NCI-H2081 treated with DMSO at 0.1 percent for 48 hours (cell line): ENCODE data around the gene TRPC3.
"Not testable (repeated sequence)": the region's sequence is repeated elsewhere in the genome, so short reads cannot be mapped to it uniquely, and the experiment has no call there.

ENCODE experiments used
- DNase-seq: peaks from one replicate; lab custom pipeline; 2025; lab: John Stamatoyannopoulos, UW

Gene TRPC3

GRCh38 chr4:121946644-121947043 lies 5.2 kb downstream of the TRPC3 start:
- no peak for DNase-seq

GRCh38 chr4:121943941-121944340 lies 7.9 kb downstream of the TRPC3 start:
- DNase-seq: no peak

GRCh38 chr4:121939690-121940089 lies 12.2 kb downstream of the TRPC3 start:
- DNase-seq: no peak

- no peak for DNase-seq
Measured at GRCh38 chr4:121938282-121939092, 13.4 kb downstream of the TRPC3 start.

GRCh38 chr4:121936101-121936500 lies 15.8 kb downstream of the TRPC3 start:
- no peak for DNase-seq

GRCh38 chr4:121934635-121935034 lies 17.2 kb downstream of the TRPC3 start:
- DNase-seq: no peak

- no peak for DNase-seq
Measured at GRCh38 chr4:121932212-121932974, 19.5 kb downstream of the TRPC3 start.

- no peak for DNase-seq
Measured at GRCh38 chr4:121930304-121930703, 21.6 kb downstream of the TRPC3 start.

GRCh38 chr4:121927948-121928347 lies 23.9 kb downstream of the TRPC3 start:
- no peak for DNase-seq

GRCh38 chr4:121926490-121926889 lies 25.4 kb downstream of the TRPC3 start:
- not testable (repeated sequence) for DNase-seq

- DNase-seq: no peak
Measured at GRCh38 chr4:121923306-121923705, 28.6 kb downstream of the TRPC3 start.

GRCh38 chr4:121913667-121914066 lies 38.2 kb downstream of the TRPC3 start:
- no peak for DNase-seq

- no peak for DNase-seq
Measured at GRCh38 chr4:121908346-121908745, 43.5 kb downstream of the TRPC3 start.

GRCh38 chr4:121900132-121900983 lies 51.5 kb downstream of the TRPC3 start:
- peak; percentile 4 for DNase-seq

GRCh38 chr4:121898150-121898549 lies 53.7 kb downstream of the TRPC3 start:
- no peak for DNase-seq

GRCh38 chr4:121888134-121888533 lies 63.7 kb downstream of the TRPC3 start:
- no peak for DNase-seq

- DNase-seq: no peak
Measured at GRCh38 chr4:121885115-121885514, 66.7 kb downstream of the TRPC3 start.

GRCh38 chr4:121881158-121881557 lies 70.7 kb downstream of the TRPC3 start:
- DNase-seq: no peak

GRCh38 chr4:121879135-121879534 lies 72.7 kb downstream of the TRPC3 start:
- DNase-seq: no peak

GRCh38 chr4:121877041-121877773 lies 74.7 kb downstream of the TRPC3 start:
- DNase-seq: no peak

- no peak for DNase-seq
Measured at GRCh38 chr4:121876070-121876469, 75.8 kb downstream of the TRPC3 start.

GRCh38 chr4:121875652-121876051 lies 76.2 kb downstream of the TRPC3 start:
- no peak for DNase-seq
